ENCODE data around the gene KRTAP10-9. TPM values are rescaled to one million over a fixed set of nuclear protein-coding genes. Genes with fewer than 3 reads are reported as not detected.

The KRTAP10-9 gene
- total RNA-seq, 1 donor from 2014 or later: not detected

DNA sequence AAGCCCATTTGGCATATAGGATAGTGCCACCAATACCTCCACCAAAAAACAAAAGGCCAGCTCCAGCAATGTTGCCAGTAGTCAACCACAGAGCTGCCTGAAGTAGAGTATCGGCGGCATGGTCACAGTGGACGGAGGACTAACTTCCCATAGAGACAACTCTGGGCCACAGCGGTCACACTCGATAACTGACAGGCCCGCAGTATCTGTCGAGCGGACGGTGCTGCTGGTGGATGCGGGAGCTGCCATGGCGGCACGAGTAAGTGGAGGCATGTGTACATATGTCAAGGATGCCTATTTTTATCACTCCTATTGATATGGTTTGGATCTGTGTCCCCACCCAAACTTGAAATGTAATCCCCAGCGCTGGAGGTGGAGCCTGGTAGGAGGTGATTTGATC, 51.0 kb downstream of the KRTAP10-9 start:
- intact Hi-C loops (cut with micrococcal nuclease): no loop called here
- Mint-ChIP-seq H3K27ac (no peak overlapping the region), H3K36me3 (ENCODE audit: low read depth) (peaks cover 4% of the 10 kb centered on the region), H3K27me3 (ENCODE audit: insufficient read depth) (peaks cover 37% of the 10 kb centered on the region), H3K9me3 (peaks cover 28% of the 10 kb centered on the region), H3K4me3 (no peak overlapping the region), H3K4me1 (ENCODE audit: low read depth) (no peaks in the 10 kb centered on the region)
- no peak for DNase-seq (ENCODE audit: low spot score)

Other genes with a start within 250 kb of the KRTAP10-9 start
- gene LRRC3, start 171.6 kb upstream of the KRTAP10-9 start, total RNA-seq: 1.8 and 1.9 TPM in 2 replicates
- gene KRTAP10-1, start 86.9 kb upstream of the KRTAP10-9 start, total RNA-seq: not detected in 2 replicates
- not detected in 2 replicates for gene KRTAP10-2, start 75.6 kb upstream of the KRTAP10-9 start, total RNA-seq
- gene KRTAP10-3, start 68.3 kb upstream of the KRTAP10-9 start, total RNA-seq: not detected in 2 replicates
- not detected in 2 replicates for gene KRTAP10-4, start 53.4 kb upstream of the KRTAP10-9 start, total RNA-seq
- gene KRTAP10-5, start 46.5 kb upstream of the KRTAP10-9 start, total RNA-seq: not detected in 2 replicates
- not detected in 2 replicates for gene KRTAP10-6, start 34.6 kb upstream of the KRTAP10-9 start, total RNA-seq
- gene KRTAP10-7, start 26.5 kb upstream of the KRTAP10-9 start, total RNA-seq: not detected in 2 replicates
- gene KRTAP10-8, start 15.0 kb upstream of the KRTAP10-9 start, total RNA-seq: not detected in 2 replicates
- gene KRTAP10-10, start 10.3 kb downstream of the KRTAP10-9 start, total RNA-seq: not detected in 2 replicates
- not detected in 2 replicates for gene KRTAP10-11, start 19.3 kb downstream of the KRTAP10-9 start, total RNA-seq
- not detected in 2 replicates for gene KRTAP12-4, start 27.6 kb downstream of the KRTAP10-9 start, total RNA-seq
- not detected in 2 replicates for gene KRTAP12-3, start 30.8 kb downstream of the KRTAP10-9 start, total RNA-seq
- gene KRTAP12-2, start 39.8 kb downstream of the KRTAP10-9 start, total RNA-seq: not detected in 2 replicates
- not detected in 2 replicates for gene KRTAP12-1, start 55.1 kb downstream of the KRTAP10-9 start, total RNA-seq
- gene KRTAP10-12, start 70.1 kb downstream of the KRTAP10-9 start, total RNA-seq: not detected in 2 replicates
- not detected in 2 replicates for gene TSPEAR, start 84.5 kb downstream of the KRTAP10-9 start, total RNA-seq
- gene UBE2G2, start 174.7 kb downstream of the KRTAP10-9 start, total RNA-seq: 137 and 151 TPM in 2 replicates
- gene SUMO3, start 191.0 kb downstream of the KRTAP10-9 start, total RNA-seq: 86.9 and 88.6 TPM in 2 replicates
- gene PTTG1IP, start 246.6 kb downstream of the KRTAP10-9 start, total RNA-seq: 46.7 and 48.7 TPM in 2 replicates

Data from activated T-helper 1 cell treated with anti-CD3 and anti-CD28 coated beads, Interleukin-12 subunit alpha, Interleukin-12 subunit beta, Interleukin-2, Interleukin-4 antibody, amounts not matched to agents 30 ng/mL and 10 ng/mL and 1 ng/mL, durations not matched to agents 14 hours and 24 hours and 36 hours (primary cell).